ENCODE results near the gene RPS15. TPM values are rescaled to one million over a fixed set of nuclear protein-coding genes. Genes with fewer than 3 reads are reported as not detected.

The RPS15 gene
- total RNA-seq, 1 donor from 2014 or later: 1,045 TPM

GRCh38 chr19:1478934-1479707, 40.9 kb downstream of the RPS15 start, which contains the start of gene C19orf25:
C19orf25 (minus strand) TSS chr19:1479215; CDS start chr19:1478903, 312 bp downstream.
- Mint-ChIP-seq H3K9me3 (ENCODE audit: unreplicated experiment) (no peaks in the 10 kb centered on the region), H3K27me3 (ENCODE audit: low read depth, unreplicated experiment) (no peaks in the 10 kb centered on the region), H3K4me3 (ENCODE audit: unreplicated experiment) (peak within 1 kb of the TSS; percentile 97), H3K4me1 (ENCODE audit: low read depth, unreplicated experiment) (peaks cover 4% of the 10 kb centered on the region), H3K27ac (ENCODE audit: unreplicated experiment) (peak within 1 kb of the TSS; percentile 85), H3K36me3 (ENCODE audit: low read depth, unreplicated experiment) (no peaks in the 10 kb centered on the region)
- peak within 1 kb of the TSS; percentile 91 for H3K4me2 ChIP-seq (ENCODE audit: low read length)
- H3K9me3 ChIP-seq (ENCODE audit: insufficient read depth, low read depth, low read length): no peaks in the 10 kb centered on the region
- DNase-seq (ENCODE audit: low read depth) (peak; percentile 76), FAIRE-seq (peak; percentile 5)
- peak within 1 kb of the TSS; percentile 95 for H2AFZ ChIP-seq (ENCODE audit: low read depth, low read length)
- H3K36me3 ChIP-seq (ENCODE audit: insufficient read depth, low read length): no peaks in the 10 kb centered on the region
- TF ChIP-seq EZH2 (IDR thresholded peaks at IDR 0.05; ENCODE audit: insufficient read depth, low read length): no peak
- TF ChIP-seq, protein P1, sequence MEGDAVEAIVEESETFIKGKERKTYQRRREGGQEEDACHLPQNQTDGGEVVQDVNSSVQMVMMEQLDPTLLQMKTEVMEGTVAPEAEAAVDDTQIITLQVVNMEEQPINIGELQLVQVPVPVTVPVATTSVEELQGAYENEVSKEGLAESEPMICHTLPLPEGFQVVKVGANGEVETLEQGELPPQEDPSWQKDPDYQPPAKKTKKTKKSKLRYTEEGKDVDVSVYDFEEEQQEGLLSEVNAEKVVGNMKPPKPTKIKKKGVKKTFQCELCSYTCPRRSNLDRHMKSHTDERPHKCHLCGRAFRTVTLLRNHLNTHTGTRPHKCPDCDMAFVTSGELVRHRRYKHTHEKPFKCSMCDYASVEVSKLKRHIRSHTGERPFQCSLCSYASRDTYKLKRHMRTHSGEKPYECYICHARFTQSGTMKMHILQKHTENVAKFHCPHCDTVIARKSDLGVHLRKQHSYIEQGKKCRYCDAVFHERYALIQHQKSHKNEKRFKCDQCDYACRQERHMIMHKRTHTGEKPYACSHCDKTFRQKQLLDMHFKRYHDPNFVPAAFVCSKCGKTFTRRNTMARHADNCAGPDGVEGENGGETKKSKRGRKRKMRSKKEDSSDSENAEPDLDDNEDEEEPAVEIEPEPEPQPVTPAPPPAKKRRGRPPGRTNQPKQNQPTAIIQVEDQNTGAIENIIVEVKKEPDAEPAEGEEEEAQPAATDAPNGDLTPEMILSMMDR (IDR thresholded peaks at IDR 0.05; ENCODE audit: insufficient read depth, low read depth, low read length): no peak
- H3K9ac ChIP-seq (ENCODE audit: low read length): peak within 1 kb of the TSS; percentile 85
- peaks cover 31% of the 10 kb centered on the region for H4K20me1 ChIP-seq (ENCODE audit: insufficient read depth, low read length)
- peaks cover 6% of the 10 kb centered on the region for H3K4me1 ChIP-seq (ENCODE audit: insufficient read depth, low read length)
- H3K4me3 ChIP-seq (ENCODE audit: insufficient read depth, low read depth, low read length): peak within 1 kb of the TSS; percentile 79
- H3K79me2 ChIP-seq (ENCODE audit: insufficient read depth, low read length): peaks cover 23% of the 10 kb centered on the region
- H3K27me3 ChIP-seq (ENCODE audit: insufficient read depth, low read length): no peaks in the 10 kb centered on the region
- H3K27ac ChIP-seq (ENCODE audit: low read depth, low read length): peak within 1 kb of the TSS; percentile 52

DNA sequence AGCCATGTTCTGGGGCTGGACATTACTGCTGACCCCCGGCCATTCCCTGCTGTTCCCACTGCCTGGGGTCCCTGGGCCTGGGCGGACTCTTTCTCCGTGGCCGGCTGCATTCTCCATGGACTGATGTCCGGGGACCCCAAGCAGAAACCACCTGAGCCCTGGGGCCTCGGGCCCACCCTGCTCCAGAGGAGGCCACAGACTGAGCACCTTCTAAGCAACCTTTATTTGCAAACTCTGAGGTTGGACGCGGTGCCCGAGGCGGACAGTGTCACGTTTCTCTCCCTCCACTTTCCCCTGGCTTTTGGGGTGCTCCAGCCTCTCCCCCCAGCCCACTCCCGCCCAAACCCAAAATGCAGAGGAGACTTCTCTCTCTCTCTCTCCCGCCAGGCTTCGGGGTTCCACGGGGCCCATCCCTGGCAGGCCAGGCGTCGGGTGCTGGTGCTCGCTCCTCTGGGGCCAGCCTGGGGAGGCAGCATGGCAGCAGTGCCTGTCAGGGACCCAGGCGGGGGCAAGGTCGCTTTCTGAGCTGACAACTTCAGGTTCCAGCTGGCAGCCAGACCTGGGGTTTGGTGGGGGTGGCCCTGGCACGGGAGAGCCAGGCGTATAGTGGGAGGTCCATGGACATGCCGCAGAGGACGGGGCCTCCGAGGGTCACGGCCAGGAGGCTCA, 43.2 kb downstream of the RPS15 start:
- H3K27ac Mint-ChIP-seq (ENCODE audit: unreplicated experiment): no peak overlapping the region
- Histone ChIP-seq H3K9ac (ENCODE audit: low read length) (no peak overlapping the region), H2AFZ (ENCODE audit: low read depth, low read length) (no peak overlapping the region), H3K36me3 (ENCODE audit: insufficient read depth, low read length) (no peaks in the 10 kb centered on the region), H3K4me1 (ENCODE audit: insufficient read depth, low read length) (no peaks in the 10 kb centered on the region), H4K20me1 (ENCODE audit: insufficient read depth, low read length) (peaks cover 9% of the 10 kb centered on the region), H3K79me2 (ENCODE audit: insufficient read depth, low read length) (peaks cover 20% of the 10 kb centered on the region), H3K4me2 (ENCODE audit: low read length) (no peak overlapping the region), H3K27me3 (ENCODE audit: insufficient read depth, low read length) (no peaks in the 10 kb centered on the region), H3K27ac (ENCODE audit: low read depth, low read length) (no peak overlapping the region), H3K4me3 (ENCODE audit: insufficient read depth, low read depth, low read length) (no peak overlapping the region), H3K9me3 (ENCODE audit: insufficient read depth, low read depth, low read length) (no peaks in the 10 kb centered on the region)
- no peaks in the 10 kb centered on the region for H3K9me3 Mint-ChIP-seq (ENCODE audit: unreplicated experiment)
- no peak overlapping the region for H3K4me3 Mint-ChIP-seq (ENCODE audit: unreplicated experiment)
- no peaks in the 10 kb centered on the region for H3K36me3 Mint-ChIP-seq (ENCODE audit: low read depth, unreplicated experiment)
- DNase-seq (ENCODE audit: low read depth): no peak
- no peak for FAIRE-seq
- no peaks in the 10 kb centered on the region for H3K27me3 Mint-ChIP-seq (ENCODE audit: low read depth, unreplicated experiment)
- no peak for TF ChIP-seq EZH2 (IDR thresholded peaks at IDR 0.05; ENCODE audit: insufficient read depth, low read length)
- TF ChIP-seq, protein P1 (IDR thresholded peaks at IDR 0.05; ENCODE audit: insufficient read depth, low read depth, low read length): no peak
- H3K4me1 Mint-ChIP-seq (ENCODE audit: low read depth, unreplicated experiment): peaks cover 4% of the 10 kb centered on the region
